Activated T-helper 17 cell treated with anti-CD3 and anti-CD28 coated beads, Interleukin-2, amount 50 U/mL, for 72 hours (primary cell): ENCODE results near the gene ZSCAN16. TPM values are rescaled to one million over a fixed set of nuclear protein-coding genes. Genes with fewer than 3 reads are reported as not detected.
"Not testable (repeated sequence)": the region's sequence is repeated elsewhere in the genome, so short reads cannot be mapped to it uniquely, and the experiment has no call there.

Experiments used
- ATAC-seq: fragments of 150-1000 bp; cut with Tn5 transposase; replicated peaks from 2 replicates; pipeline ENCODE4 v1.10.0; 2021; ENCODE audit warnings: mild to moderate bottlenecking, moderate library complexity
- H3K27ac Mint-ChIP-seq: one replicate; pipeline ENCODE4 v1.8.0; 2022; ENCODE audit warnings: mixed read lengths
- H3K27me3 Mint-ChIP-seq: one replicate; pipeline ENCODE4 v1.8.0; 2022; ENCODE audit warnings: mixed read lengths
- H3K36me3 Mint-ChIP-seq: one replicate; pipeline ENCODE4 v1.8.0; 2022; ENCODE audit warnings: low read depth, mild to moderate bottlenecking, mixed read lengths
- H3K4me1 Mint-ChIP-seq: one replicate; pipeline ENCODE4 v1.8.0; 2022; ENCODE audit warnings: mixed read lengths
- H3K4me3 Mint-ChIP-seq: one replicate; pipeline ENCODE4 v1.8.0; 2022; ENCODE audit warnings: mild to moderate bottlenecking, mixed read lengths
- H3K9me3 Mint-ChIP-seq: one replicate; pipeline ENCODE4 v1.8.0; 2022; ENCODE audit warnings: mixed read lengths
- total RNA-seq, 2 donors: library from RNA; stranded (reverse); gene quantifications; one replicate each; pipeline ENCODE4 v1.2.3, GENCODE V29; 2022

Gene ZSCAN16
- 1 to 10 TPM; 2.0 to 3.0 TPM for total RNA-seq

GRCh38 chr6:28124350-28124970 is at the start of gene ZSCAN16:
Gene ZSCAN16, plus strand, starts transcription at chr6:28124609. Its CDS starts 835 bp downstream, at chr6:28125444.
- ATAC-seq, result peak; percentile 97
- peak within 1 kb of the TSS; percentile 90 for H3K27ac Mint-ChIP-seq
- H3K36me3 Mint-ChIP-seq, result peaks cover 86% of the 10 kb centered on the region
- peak within 1 kb of the TSS; percentile 91 for H3K4me3 Mint-ChIP-seq
- H3K27me3 Mint-ChIP-seq, result no peaks in the 10 kb centered on the region
- peaks cover 38% of the 10 kb centered on the region for H3K4me1 Mint-ChIP-seq
- H3K9me3 Mint-ChIP-seq, result no peaks in the 10 kb centered on the region

GRCh38 chr6:28078050-28078449 is 46.4 kb upstream of the ZSCAN16 start:
- ATAC-seq, result no peak
- peaks cover 18% of the 10 kb centered on the region for H3K4me1 Mint-ChIP-seq
- H3K27me3 Mint-ChIP-seq, result peaks cover 8% of the 10 kb centered on the region
- H3K27ac Mint-ChIP-seq, result peak overlapping the region; percentile 89
- no peak overlapping the region for H3K4me3 Mint-ChIP-seq
- peaks cover 19% of the 10 kb centered on the region for H3K36me3 Mint-ChIP-seq
- no peaks in the 10 kb centered on the region for H3K9me3 Mint-ChIP-seq

DNA sequence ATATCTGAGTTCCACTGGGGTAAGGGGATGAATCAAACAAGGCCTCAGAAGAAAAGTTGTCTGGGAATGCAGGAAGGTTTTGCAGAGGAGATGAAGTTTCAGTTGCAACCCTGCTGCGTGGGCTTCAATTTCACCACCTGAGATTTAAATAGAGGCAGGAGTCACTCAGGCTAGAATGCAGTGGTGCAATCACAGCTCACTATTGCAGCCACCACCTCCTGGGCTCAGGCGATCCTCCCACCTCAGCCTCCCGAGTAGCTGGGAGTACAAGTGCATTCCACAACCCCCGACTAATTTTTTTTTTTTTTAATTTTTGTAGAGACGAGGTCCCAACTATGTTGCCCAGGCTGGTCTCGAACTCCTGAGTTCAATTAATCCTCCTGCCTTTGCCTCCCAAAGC is 45.6 kb upstream of the ZSCAN16 start:
- Mint-ChIP-seq H3K9me3 (no peaks in the 10 kb centered on the region), H3K4me3 (no peak overlapping the region), H3K4me1 (peaks cover 26% of the 10 kb centered on the region), H3K27me3 (peaks cover 1% of the 10 kb centered on the region), H3K27ac (peak overlapping the region; percentile 89), H3K36me3 (peaks cover 26% of the 10 kb centered on the region)
- no peak for ATAC-seq

DNA sequence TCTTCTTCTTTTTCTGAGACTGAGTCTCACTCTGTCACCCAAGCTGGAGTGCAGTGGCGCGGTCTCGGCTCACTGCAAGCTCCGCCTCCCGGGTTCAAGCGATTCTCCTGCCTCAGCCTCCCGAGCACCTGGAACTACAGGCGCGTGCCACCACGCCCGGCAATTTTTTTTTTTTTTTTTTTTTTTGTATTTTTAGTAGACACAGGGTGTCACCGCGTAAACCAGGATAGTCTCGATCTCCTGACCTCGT is 44.1 kb upstream of the ZSCAN16 start, which contains the start of gene ZNF165:
TSS of gene ZNF165 (plus strand) at position 188 of the 250 bp plus-strand sequence. CDS start 4,913 bp downstream, outside the sequence.
- Mint-ChIP-seq H3K4me3 (peak within 1 kb of the TSS; percentile 79), H3K36me3 (peaks cover 37% of the 10 kb centered on the region), H3K27ac (peak within 1 kb of the TSS; percentile 89), H3K4me1 (peaks cover 28% of the 10 kb centered on the region)
- peak; percentile 52 for ATAC-seq
- not testable (repeated sequence) for H3K27me3 Mint-ChIP-seq, H3K9me3 Mint-ChIP-seq

GRCh38 chr6:28080631-28081485 is 43.6 kb upstream of the ZSCAN16 start:
- H3K27me3 Mint-ChIP-seq, result no peaks in the 10 kb centered on the region
- H3K9me3 Mint-ChIP-seq, result no peaks in the 10 kb centered on the region
- H3K4me3 Mint-ChIP-seq, result peak overlapping the region; percentile 79
- ATAC-seq, result peak; percentile 81
- peaks cover 28% of the 10 kb centered on the region for H3K4me1 Mint-ChIP-seq
- H3K27ac Mint-ChIP-seq, result peak overlapping the region; percentile 89
- peaks cover 43% of the 10 kb centered on the region for H3K36me3 Mint-ChIP-seq

- no peaks in the 10 kb centered on the region for H3K9me3 Mint-ChIP-seq
- peak overlapping the region; percentile 89 for H3K27ac Mint-ChIP-seq
- peaks cover 48% of the 10 kb centered on the region for H3K36me3 Mint-ChIP-seq
- no peak for ATAC-seq
- H3K4me1 Mint-ChIP-seq, result peaks cover 28% of the 10 kb centered on the region
- H3K27me3 Mint-ChIP-seq, result no peaks in the 10 kb centered on the region
- peak overlapping the region; percentile 79 for H3K4me3 Mint-ChIP-seq
Measured at GRCh38 chr6:28081486-28081751, 43.0 kb upstream of the ZSCAN16 start.

DNA sequence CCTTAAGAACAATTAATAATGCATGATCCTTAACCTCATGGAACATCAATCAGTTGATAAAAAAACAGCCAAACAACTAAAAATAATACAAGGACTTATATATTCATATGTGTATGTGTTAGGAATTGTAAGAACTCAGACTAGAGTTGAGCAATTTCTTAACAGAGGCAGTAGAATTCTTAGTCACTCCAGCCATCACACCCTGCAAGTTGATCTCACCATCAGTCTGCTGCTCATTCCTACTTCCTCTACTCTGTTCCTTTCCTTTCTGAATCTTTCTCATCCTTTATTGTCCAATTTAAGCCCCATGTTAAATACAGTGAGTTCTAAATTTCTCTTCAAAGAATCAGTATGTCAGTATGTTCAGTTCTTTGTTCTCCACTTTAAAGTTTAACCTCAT is 41.5 kb upstream of the ZSCAN16 start:
- Mint-ChIP-seq H3K27ac (peak overlapping the region; percentile 20), H3K4me1 (peaks cover 28% of the 10 kb centered on the region), H3K36me3 (peaks cover 63% of the 10 kb centered on the region), H3K9me3 (no peaks in the 10 kb centered on the region), H3K4me3 (peak overlapping the region; percentile 79), H3K27me3 (no peaks in the 10 kb centered on the region)
- no peak for ATAC-seq

DNA sequence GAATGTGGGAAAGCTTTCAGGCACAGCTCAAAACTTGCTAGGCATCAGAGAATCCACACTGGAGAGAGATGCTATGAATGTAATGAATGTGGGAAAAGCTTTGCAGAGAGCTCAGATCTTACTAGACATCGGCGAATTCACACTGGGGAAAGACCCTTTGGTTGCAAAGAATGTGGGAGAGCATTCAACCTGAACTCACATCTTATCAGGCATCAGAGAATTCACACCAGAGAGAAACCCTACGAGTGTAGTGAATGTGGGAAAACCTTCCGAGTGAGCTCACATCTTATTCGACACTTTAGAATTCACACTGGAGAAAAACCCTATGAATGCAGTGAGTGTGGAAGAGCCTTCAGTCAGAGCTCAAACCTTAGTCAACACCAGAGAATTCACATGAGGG is 35.4 kb upstream of the ZSCAN16 start:
- Mint-ChIP-seq H3K27ac (no peak overlapping the region), H3K36me3 (peaks cover 63% of the 10 kb centered on the region), H3K4me3 (no peak overlapping the region), H3K27me3 (peaks cover 13% of the 10 kb centered on the region), H3K9me3 (peaks cover 20% of the 10 kb centered on the region), H3K4me1 (peaks cover under 1% of the 10 kb centered on the region)
- no peak for ATAC-seq

- Mint-ChIP-seq H3K36me3 (peaks cover 46% of the 10 kb centered on the region), H3K4me1 (no peaks in the 10 kb centered on the region), H3K9me3 (peaks cover 20% of the 10 kb centered on the region), H3K4me3 (no peak overlapping the region), H3K27ac (no peak overlapping the region), H3K27me3 (peaks cover 13% of the 10 kb centered on the region)
- ATAC-seq, result no peak
Measured at GRCh38 chr6:28090917-28091586, 33.4 kb upstream of the ZSCAN16 start.

GRCh38 chr6:28102222-28102621 is 22.2 kb upstream of the ZSCAN16 start:
- not testable (repeated sequence) for ATAC-seq, H3K4me3 Mint-ChIP-seq, H3K9me3 Mint-ChIP-seq

GRCh38 chr6:28102699-28103098 is 21.7 kb upstream of the ZSCAN16 start:
- not testable (repeated sequence) for H3K4me3 Mint-ChIP-seq, H3K9me3 Mint-ChIP-seq, H3K36me3 Mint-ChIP-seq, H3K4me1 Mint-ChIP-seq, H3K27me3 Mint-ChIP-seq, H3K27ac Mint-ChIP-seq, ATAC-seq

More at GRCh38 chr6:28102222-28102621, 22.2 kb upstream of the ZSCAN16 start:
- H3K27ac Mint-ChIP-seq, H3K4me1 Mint-ChIP-seq, H3K36me3 Mint-ChIP-seq, H3K27me3 Mint-ChIP-seq: not testable (repeated sequence)

GRCh38 chr6:28104392-28105244 is 19.8 kb upstream of the ZSCAN16 start:
- H3K36me3 Mint-ChIP-seq, result no peaks in the 10 kb centered on the region
- H3K27ac Mint-ChIP-seq, result peak overlapping the region; percentile 78
- no peaks in the 10 kb centered on the region for H3K4me1 Mint-ChIP-seq
- peak overlapping the region; percentile 89 for H3K4me3 Mint-ChIP-seq
- H3K9me3 Mint-ChIP-seq, result no peaks in the 10 kb centered on the region
- peak; percentile 100 for ATAC-seq
- H3K27me3 Mint-ChIP-seq, result peaks cover 10% of the 10 kb centered on the region

GRCh38 chr6:28105245-28105639 is 19.2 kb upstream of the ZSCAN16 start:
- Mint-ChIP-seq H3K36me3 (no peaks in the 10 kb centered on the region), H3K27me3 (peaks cover 5% of the 10 kb centered on the region), H3K9me3 (no peaks in the 10 kb centered on the region), H3K4me3 (peak overlapping the region; percentile 89), H3K4me1 (no peaks in the 10 kb centered on the region), H3K27ac (peak overlapping the region; percentile 11)
- ATAC-seq, result no peak

DNA sequence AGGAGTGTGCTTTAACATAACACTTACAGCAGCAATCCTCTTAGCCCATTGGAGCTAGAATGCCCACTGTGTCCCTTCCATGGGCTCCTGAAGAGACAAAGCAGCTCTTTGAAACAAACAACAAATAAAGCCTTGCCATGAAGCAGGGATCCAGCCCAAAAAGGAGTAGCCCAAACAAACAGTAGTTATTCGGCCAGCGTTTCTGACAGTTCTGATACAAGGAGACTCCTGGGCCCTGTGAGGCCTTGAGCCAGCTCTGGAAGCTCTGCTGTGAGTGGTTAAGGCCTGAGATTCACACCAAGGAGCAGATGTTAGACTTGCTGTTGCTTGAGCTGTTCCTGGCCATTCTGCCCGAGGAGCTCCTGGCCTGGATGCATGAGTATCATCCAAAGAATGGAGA is 16.9 kb upstream of the ZSCAN16 start:
- Mint-ChIP-seq H3K4me3 (no peak overlapping the region), H3K27me3 (peaks cover 4% of the 10 kb centered on the region), H3K36me3 (no peaks in the 10 kb centered on the region)

More for the DNA sequence above, 16.9 kb upstream of the ZSCAN16 start:
- Mint-ChIP-seq H3K27ac (no peak overlapping the region), H3K9me3 (no peaks in the 10 kb centered on the region), H3K4me1 (no peaks in the 10 kb centered on the region)
- no peak for ATAC-seq
